A673 (cell line): Measurements from ENCODE around the gene WDPCP.

Source experiments
- EZH2 ChIP-seq: fragments of 200-600 bp; sonication (generic); IDR thresholded peaks from 2 replicates; pipeline ENCODE4 v1.6.1; 2017; ENCODE audit warnings: borderline replicate concordance, low read depth, mild to moderate bottlenecking, mixed read lengths, antibody characterized with exemption, low read length; ENCODE audit not compliant: poor library complexity, severe bottlenecking
- TF ChIP-seq, protein P1 (sequence below): fragments of 300-800, 200-600 bp; sonication (generic); conservative IDR thresholded peaks from 2 replicates; pipeline ENCODE4 v1.5.1; 2017; ENCODE audit warnings: low read depth, mild to moderate bottlenecking, antibody characterized with exemption, low read length, moderate library complexity, mixed read lengths

DNA sequence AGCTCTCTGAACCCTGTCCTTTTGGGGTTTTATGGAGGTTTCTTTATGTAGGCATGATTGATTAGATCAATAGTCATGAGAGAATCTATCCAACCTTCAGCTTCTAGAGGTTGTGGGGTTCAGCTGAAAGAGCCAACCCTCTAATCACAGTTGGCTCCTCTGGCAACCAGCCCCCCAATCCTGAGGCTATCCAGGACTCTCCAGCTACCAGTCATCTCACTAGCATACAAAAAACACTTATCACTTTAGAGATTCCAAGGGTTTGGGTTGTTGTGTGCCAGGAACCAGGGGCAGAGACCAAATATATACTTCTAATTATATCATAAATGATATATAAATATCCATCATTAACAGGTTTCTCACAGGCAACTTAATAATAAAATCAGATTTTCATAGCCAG lies 11.7 kb downstream of the WDPCP start:
- TF ChIP-seq, protein P1, sequence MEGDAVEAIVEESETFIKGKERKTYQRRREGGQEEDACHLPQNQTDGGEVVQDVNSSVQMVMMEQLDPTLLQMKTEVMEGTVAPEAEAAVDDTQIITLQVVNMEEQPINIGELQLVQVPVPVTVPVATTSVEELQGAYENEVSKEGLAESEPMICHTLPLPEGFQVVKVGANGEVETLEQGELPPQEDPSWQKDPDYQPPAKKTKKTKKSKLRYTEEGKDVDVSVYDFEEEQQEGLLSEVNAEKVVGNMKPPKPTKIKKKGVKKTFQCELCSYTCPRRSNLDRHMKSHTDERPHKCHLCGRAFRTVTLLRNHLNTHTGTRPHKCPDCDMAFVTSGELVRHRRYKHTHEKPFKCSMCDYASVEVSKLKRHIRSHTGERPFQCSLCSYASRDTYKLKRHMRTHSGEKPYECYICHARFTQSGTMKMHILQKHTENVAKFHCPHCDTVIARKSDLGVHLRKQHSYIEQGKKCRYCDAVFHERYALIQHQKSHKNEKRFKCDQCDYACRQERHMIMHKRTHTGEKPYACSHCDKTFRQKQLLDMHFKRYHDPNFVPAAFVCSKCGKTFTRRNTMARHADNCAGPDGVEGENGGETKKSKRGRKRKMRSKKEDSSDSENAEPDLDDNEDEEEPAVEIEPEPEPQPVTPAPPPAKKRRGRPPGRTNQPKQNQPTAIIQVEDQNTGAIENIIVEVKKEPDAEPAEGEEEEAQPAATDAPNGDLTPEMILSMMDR, result no peak
- TF ChIP-seq EZH2, result no peak
